ENCODE results near the gene PDK4.
"Not testable (repeated sequence)": the region's sequence is repeated elsewhere in the genome, so short reads cannot be mapped to it uniquely, and the experiment has no call there.

Gene PDK4

GRCh38 chr7:95558864-95559263 is 37.5 kb downstream of the PDK4 start:
- DNase-seq = no peak

GRCh38 chr7:95556777-95557176 is 39.5 kb downstream of the PDK4 start:
- no peak for DNase-seq

- DNase-seq = no peak
These were observed 42.4 kb downstream of the PDK4 start for GRCh38 chr7:95553939-95554338.

- not testable (repeated sequence) for DNase-seq
These were observed 44.0 kb downstream of the PDK4 start for GRCh38 chr7:95552010-95552926.

GRCh38 chr7:95550546-95550945 is 45.8 kb downstream of the PDK4 start:
- no peak for DNase-seq

- no peak for DNase-seq
These were observed 46.3 kb downstream of the PDK4 start for GRCh38 chr7:95549818-95550529.

GRCh38 chr7:95547361-95548348 is 48.7 kb downstream of the PDK4 start:
- no peak for DNase-seq

- DNase-seq = no peak
These were observed 49.7 kb downstream of the PDK4 start for GRCh38 chr7:95546647-95547046.

- DNase-seq = no peak
These were observed 50.6 kb downstream of the PDK4 start for GRCh38 chr7:95545673-95546072.

GRCh38 chr7:95545007-95545615 is 51.2 kb downstream of the PDK4 start:
- no peak for DNase-seq

- no peak for DNase-seq
These were observed 52.1 kb downstream of the PDK4 start for GRCh38 chr7:95544171-95544570.

GRCh38 chr7:95543312-95543711 is 53.0 kb downstream of the PDK4 start:
- no peak for DNase-seq

GRCh38 chr7:95540366-95540765 is 56.0 kb downstream of the PDK4 start:
- no peak for DNase-seq

GRCh38 chr7:95539426-95539825 is 56.9 kb downstream of the PDK4 start:
- no peak for DNase-seq

- no peak for DNase-seq
These were observed 58.8 kb downstream of the PDK4 start for GRCh38 chr7:95537468-95537867.

- no peak for DNase-seq
These were observed 59.5 kb downstream of the PDK4 start for GRCh38 chr7:95536656-95537311.

- no peak for DNase-seq
These were observed 60.7 kb downstream of the PDK4 start for GRCh38 chr7:95535662-95536061.

GRCh38 chr7:95534796-95535195 is 61.5 kb downstream of the PDK4 start:
- DNase-seq = no peak

Measured in activated CD4-positive, alpha-beta T cell treated with anti-CD3 and anti-CD28 coated beads for 1 hour (primary cell).